NCI-H128 (cell line): ENCODE measurements around the gene IPMK.

ENCODE experiments used
- DNase-seq: peaks from one replicate; lab custom pipeline; 2025; ENCODE audit not compliant: unreplicated experiment; lab: John Stamatoyannopoulos, UW

IPMK gene

GRCh38 chr10:58267713-58268453, at the start of gene IPMK:
Gene IPMK, minus strand, starts transcription at chr10:58267894. Its CDS starts 283 bp downstream, at chr10:58267611.
- DNase-seq, result peak; percentile 48

GRCh38 chr10:58316874-58317273, 49.2 kb upstream of the IPMK start:
- DNase-seq, result no peak

- DNase-seq, result no peak
Measured at GRCh38 chr10:58311026-58311425, 43.3 kb upstream of the IPMK start.

- no peak for DNase-seq
Measured at GRCh38 chr10:58307676-58308075, 40.0 kb upstream of the IPMK start.

- no peak for DNase-seq
Measured at GRCh38 chr10:58305821-58306220, 38.1 kb upstream of the IPMK start.

GRCh38 chr10:58304099-58304633, 36.5 kb upstream of the IPMK start:
- DNase-seq, result no peak

GRCh38 chr10:58302254-58302653, 34.6 kb upstream of the IPMK start:
- DNase-seq, result no peak

GRCh38 chr10:58300676-58301075, 33.0 kb upstream of the IPMK start:
- DNase-seq, result no peak

GRCh38 chr10:58299580-58299979, 31.9 kb upstream of the IPMK start:
- DNase-seq, result peak; percentile 23

GRCh38 chr10:58293989-58294388, 26.3 kb upstream of the IPMK start:
- no peak for DNase-seq

GRCh38 chr10:58291538-58292174, 24.0 kb upstream of the IPMK start:
- no peak for DNase-seq

GRCh38 chr10:58282615-58283014, 14.9 kb upstream of the IPMK start:
- no peak for DNase-seq

GRCh38 chr10:58281092-58281752, 13.5 kb upstream of the IPMK start:
- DNase-seq, result no peak

- DNase-seq, result no peak
Measured at GRCh38 chr10:58280477-58280876, 12.8 kb upstream of the IPMK start.

GRCh38 chr10:58278962-58279307, 11.2 kb upstream of the IPMK start:
- no peak for DNase-seq

- no peak for DNase-seq
Measured at GRCh38 chr10:58278274-58278961, 10.7 kb upstream of the IPMK start.

GRCh38 chr10:58275908-58276307, 8.2 kb upstream of the IPMK start:
- no peak for DNase-seq

GRCh38 chr10:58275261-58275660, 7.6 kb upstream of the IPMK start:
- no peak for DNase-seq

GRCh38 chr10:58269782-58270290, 2.1 kb upstream of the IPMK start:
- DNase-seq, result no peak

GRCh38 chr10:58268946-58269781, 1.5 kb upstream of the IPMK start, which contains the start of gene CISD1:
Gene CISD1, plus strand, starts transcription at chr10:58269162. Its CDS starts 112 bp downstream, at chr10:58269274.
- DNase-seq, result peak; percentile 88
